ENCODE results near the gene CCDC88C. TPM values are rescaled to one million over a fixed set of nuclear protein-coding genes. Genes with fewer than 3 reads are reported as not detected.
"Not testable (repeated sequence)": the region's sequence is repeated elsewhere in the genome, so short reads cannot be mapped to it uniquely, and the experiment has no call there.

CCDC88C gene
- total and polyA plus RNA-seq, 7 donors = 0.95 to 45.7 (median 3.9) TPM

DNA sequence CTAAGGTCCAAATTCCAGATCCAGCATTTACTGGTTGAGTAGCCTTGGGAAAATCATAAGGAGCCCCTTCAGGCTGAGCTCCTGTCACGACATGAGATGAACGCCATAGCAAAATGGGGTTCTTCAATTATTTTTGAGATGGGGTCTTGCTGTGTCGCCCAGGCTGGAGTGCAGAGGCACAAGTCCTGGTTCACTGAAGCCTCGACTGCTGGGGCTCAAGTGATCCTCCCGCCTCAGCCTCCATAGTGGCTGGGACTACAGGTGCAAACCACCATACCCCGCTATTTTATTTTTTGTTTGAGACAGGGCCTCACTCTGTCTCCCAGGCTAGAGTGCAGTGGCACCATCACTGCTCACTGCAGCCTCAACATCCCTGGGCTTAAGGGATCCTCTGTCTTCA lies 147.4 kb downstream of the CCDC88C start:
- H3K27ac ChIP-seq = no peak overlapping the region
- TF ChIP-seq EP300 (IDR thresholded peaks at IDR 0.05) (no peak), POLR2AphosphoS5 (IDR thresholded peaks at IDR 0.05) (no peak), POLR2A (IDR thresholded peaks at IDR 0.05) (no peak)
- TF ChIP-seq, protein P1, sequence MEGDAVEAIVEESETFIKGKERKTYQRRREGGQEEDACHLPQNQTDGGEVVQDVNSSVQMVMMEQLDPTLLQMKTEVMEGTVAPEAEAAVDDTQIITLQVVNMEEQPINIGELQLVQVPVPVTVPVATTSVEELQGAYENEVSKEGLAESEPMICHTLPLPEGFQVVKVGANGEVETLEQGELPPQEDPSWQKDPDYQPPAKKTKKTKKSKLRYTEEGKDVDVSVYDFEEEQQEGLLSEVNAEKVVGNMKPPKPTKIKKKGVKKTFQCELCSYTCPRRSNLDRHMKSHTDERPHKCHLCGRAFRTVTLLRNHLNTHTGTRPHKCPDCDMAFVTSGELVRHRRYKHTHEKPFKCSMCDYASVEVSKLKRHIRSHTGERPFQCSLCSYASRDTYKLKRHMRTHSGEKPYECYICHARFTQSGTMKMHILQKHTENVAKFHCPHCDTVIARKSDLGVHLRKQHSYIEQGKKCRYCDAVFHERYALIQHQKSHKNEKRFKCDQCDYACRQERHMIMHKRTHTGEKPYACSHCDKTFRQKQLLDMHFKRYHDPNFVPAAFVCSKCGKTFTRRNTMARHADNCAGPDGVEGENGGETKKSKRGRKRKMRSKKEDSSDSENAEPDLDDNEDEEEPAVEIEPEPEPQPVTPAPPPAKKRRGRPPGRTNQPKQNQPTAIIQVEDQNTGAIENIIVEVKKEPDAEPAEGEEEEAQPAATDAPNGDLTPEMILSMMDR (IDR thresholded peaks at IDR 0.05) = no peak
- no peak overlapping the region for H3K4me3 ChIP-seq
- no peaks in the 10 kb centered on the region for H3K27me3 ChIP-seq
- 96 to 97% methylated on average over 6 of the region's 6 CpGs for WGBS, 2 donors
- H3K9me3 ChIP-seq = no peaks in the 10 kb centered on the region
- DNase-seq = no peak
- intact Hi-C loops (cut with DNase I) = no loop called here
- H3K36me3 ChIP-seq = no peaks in the 10 kb centered on the region
- H3K4me1 ChIP-seq = peaks cover 0 to 19% (median 11%) of the 10 kb centered on the region in 4 donors

GRCh38 chr14:91269076-91269991 lies 148.3 kb downstream of the CCDC88C start:
- WGBS, 2 donors = 34 to 66% methylated on average over 24 of the region's 24 CpGs
- no peak for TF ChIP-seq EP300 (IDR thresholded peaks at IDR 0.05)
- TF ChIP-seq POLR2AphosphoS5 (IDR thresholded peaks at IDR 0.05) = no peak
- intact Hi-C loops (cut with DNase I) = no loop called here
- DNase-seq = no peak
- peaks cover 0 to 26% (median 20%) of the 10 kb centered on the region in 4 donors for H3K4me1 ChIP-seq
- no peak overlapping the region for H3K4me3 ChIP-seq
- H3K27ac ChIP-seq = no peak overlapping the region
- H3K27me3 ChIP-seq = no peaks in the 10 kb centered on the region
- no peaks in the 10 kb centered on the region for H3K9me3 ChIP-seq
- no peaks in the 10 kb centered on the region for H3K36me3 ChIP-seq

- Histone ChIP-seq H3K4me3 (no peak overlapping the region), H3K27me3 (no peaks in the 10 kb centered on the region), H3K4me1 (peaks cover 0 to 28% (median 24%) of the 10 kb centered on the region in 4 donors), H3K27ac (no peak overlapping the region), H3K36me3 (no peaks in the 10 kb centered on the region), H3K9me3 (no peaks in the 10 kb centered on the region)
- 94 to 95% methylated on average over 7 of the region's 7 CpGs for WGBS, 2 donors
- intact Hi-C loops (cut with DNase I) = no loop called here
- TF ChIP-seq, protein P1 (IDR thresholded peaks at IDR 0.05) = no peak
- no peak for TF ChIP-seq POLR2AphosphoS5 (IDR thresholded peaks at IDR 0.05)
- no peak for TF ChIP-seq EP300 (IDR thresholded peaks at IDR 0.05)
- TF ChIP-seq POLR2A (IDR thresholded peaks at IDR 0.05) = no peak
- no peak for DNase-seq
These were observed 149.6 kb downstream of the CCDC88C start for GRCh38 chr14:91267965-91268437.

DNA sequence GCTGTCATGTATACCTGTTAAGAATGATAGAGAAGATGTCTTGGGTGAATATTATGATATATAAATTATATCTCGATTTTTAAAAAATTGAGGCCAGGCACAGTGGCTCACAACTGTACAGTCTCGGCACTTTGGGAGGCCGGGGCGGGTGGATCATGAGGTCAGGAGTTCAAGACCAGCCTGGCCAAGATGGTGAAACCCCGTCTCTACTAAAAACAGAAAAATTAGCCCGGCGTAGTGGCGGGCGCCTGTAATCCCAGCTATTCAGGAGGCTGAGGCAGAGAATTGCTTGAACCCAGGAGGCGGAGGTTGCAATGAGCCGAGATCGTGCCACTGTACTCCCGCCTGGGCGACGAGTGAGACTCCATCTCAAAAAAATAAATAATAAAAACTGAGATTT lies 151.3 kb downstream of the CCDC88C start:
- 93 to 95% methylated on average over 15 of the region's 15 CpGs for WGBS, 2 donors
- H3K27me3 ChIP-seq; H3K9me3 ChIP-seq; H3K4me3 ChIP-seq; H3K27ac ChIP-seq; intact Hi-C loops (cut with DNase I); DNase-seq; H3K36me3 ChIP-seq: not testable (repeated sequence)
- H3K4me1 ChIP-seq = peaks cover 0 to 28% (median 24%) of the 10 kb centered on the region in 4 donors

DNA sequence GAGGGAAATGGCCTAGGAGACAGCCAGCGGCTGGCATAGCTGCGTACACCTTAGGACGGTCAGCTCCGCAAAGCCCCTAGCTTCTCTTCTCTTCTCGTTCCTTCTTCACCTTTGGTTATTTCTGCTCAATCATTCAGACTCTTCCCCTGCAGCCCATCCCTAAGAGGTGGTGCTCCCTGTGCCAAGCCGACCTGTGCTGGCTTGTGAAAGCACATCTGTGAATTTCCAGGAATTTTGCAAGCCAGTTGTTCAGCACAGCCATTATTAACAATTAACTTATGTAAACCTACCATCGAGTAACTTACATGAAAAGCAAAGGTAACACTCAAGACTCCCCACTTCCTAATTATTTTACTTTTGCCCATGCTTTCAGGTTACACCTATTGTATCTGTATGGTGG lies 152.2 kb downstream of the CCDC88C start:
- no peak for DNase-seq
- Histone ChIP-seq H3K27me3 (no peaks in the 10 kb centered on the region), H3K9me3 (no peaks in the 10 kb centered on the region), H3K36me3 (no peaks in the 10 kb centered on the region), H3K4me3 (no peak overlapping the region), H3K4me1 (peaks cover 0 to 28% (median 24%) of the 10 kb centered on the region in 4 donors), H3K27ac (no peak overlapping the region)
- TF ChIP-seq POLR2A (IDR thresholded peaks at IDR 0.05) (no peak), EP300 (IDR thresholded peaks at IDR 0.05) (no peak), POLR2AphosphoS5 (IDR thresholded peaks at IDR 0.05) (no peak)
- TF ChIP-seq, protein P1 (IDR thresholded peaks at IDR 0.05) = no peak
- intact Hi-C loops (cut with DNase I) = no loop called here
- 76 to 90% methylated on average over 7 of the region's 7 CpGs for WGBS, 2 donors
